A673 (cell line): Measurements from ENCODE around the gene LPCAT4.

ENCODE experiments used
- CTCF ChIP-seq: fragments of 300-800, 200-600 bp; sonication (generic); conservative IDR thresholded peaks from 2 replicates; pipeline ENCODE4 v1.5.1; 2017; ENCODE audit warnings: low read depth, mild to moderate bottlenecking, antibody characterized with exemption, low read length, moderate library complexity, mixed read lengths
- EZH2 ChIP-seq: fragments of 200-600 bp; sonication (generic); IDR thresholded peaks from 2 replicates; pipeline ENCODE4 v1.6.1; 2017; ENCODE audit warnings: borderline replicate concordance, low read depth, mild to moderate bottlenecking, mixed read lengths, antibody characterized with exemption, low read length; ENCODE audit not compliant: poor library complexity, severe bottlenecking

- TF ChIP-seq CTCF: no peak
- TF ChIP-seq EZH2: no peak
These were observed 39.1 kb downstream of the LPCAT4 start for GRCh38 chr15:34327906-34328305.
